ENCODE data around the gene UQCC5. TPM values are rescaled to one million over a fixed set of nuclear protein-coding genes. Genes with fewer than 3 reads are reported as not detected.

UQCC5 gene, protein sequence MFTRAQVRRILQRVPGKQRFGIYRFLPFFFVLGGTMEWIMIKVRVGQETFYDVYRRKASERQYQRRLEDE
- 2.3 and 3.0 TPM in 2 replicates for total RNA-seq

DNA sequence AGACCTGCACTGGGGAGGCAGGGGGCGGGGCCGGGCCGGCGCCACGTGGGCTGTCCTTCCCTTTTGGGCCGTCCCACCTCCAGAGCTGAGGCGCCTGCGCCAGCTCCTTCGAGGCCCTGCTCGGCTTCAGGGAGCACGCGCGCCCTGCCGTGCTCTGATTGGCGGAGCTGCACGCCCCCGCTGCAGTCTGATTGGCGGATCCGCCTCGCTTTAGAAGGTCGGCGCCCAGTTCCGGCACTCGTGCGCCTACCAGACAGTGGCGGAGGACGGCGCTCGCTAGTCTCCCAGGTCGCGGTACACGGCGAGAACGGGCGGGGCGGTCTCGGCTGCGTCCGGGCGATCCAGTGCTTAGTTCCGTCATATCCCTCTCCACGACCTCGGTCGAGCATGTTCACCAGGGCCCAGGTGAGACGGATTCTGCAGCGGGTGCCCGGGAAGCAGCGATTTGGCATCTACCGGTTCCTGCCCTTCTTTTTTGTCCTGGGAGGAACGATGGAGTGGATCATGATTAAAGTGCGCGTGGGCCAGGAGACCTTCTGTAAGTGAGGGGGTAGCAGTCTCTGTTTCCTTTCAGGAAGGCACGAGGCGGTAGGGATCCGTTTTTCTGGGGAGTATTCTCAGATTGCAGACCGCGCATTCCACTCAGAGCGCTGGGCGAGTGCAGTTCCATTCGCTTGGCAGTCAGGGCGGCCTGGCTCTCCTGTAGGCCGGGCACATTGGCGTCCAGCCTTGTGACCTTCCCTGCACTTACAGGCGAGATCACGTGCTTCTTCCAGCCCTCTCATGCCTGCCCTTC, at the start of gene UQCC5:
Gene UQCC5, plus strand, starts transcription at position 237 of the 796 bp plus-strand sequence. Its CDS starts 151 bp downstream, at position 388.

DNA sequence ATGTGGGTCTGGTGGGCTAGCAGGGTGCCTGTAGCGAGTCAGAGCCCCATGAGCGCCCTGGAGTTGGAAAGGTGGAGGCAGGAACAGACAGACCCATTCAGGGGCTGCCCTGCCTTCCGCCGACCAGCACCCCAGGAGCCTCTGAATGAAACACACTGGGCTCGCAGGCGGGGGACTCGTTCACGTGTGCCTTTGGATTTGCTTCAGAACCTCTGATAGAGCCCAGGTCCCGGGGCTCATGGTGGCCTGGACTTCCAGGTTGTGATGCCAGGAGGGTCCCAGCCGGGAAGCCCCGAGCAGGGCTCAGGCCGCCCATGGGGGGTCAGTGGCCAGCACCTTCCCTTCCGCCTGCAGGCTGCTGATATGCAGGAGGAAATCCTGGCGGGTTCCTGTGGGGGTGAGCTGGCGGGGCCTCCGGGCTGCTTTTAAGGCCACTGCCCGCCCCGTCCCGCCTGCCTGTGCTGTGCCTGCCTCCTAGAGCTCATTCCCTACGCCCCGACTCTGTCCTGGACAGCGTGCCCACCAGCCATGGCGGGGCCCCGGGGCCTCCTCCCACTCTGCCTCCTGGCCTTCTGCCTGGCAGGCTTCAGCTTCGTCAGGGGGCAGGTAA, 41.4 kb upstream of the UQCC5 start, which contains the start of gene STAB1:
Gene STAB1, plus strand, starts transcription at position 453 of the 610 bp plus-strand sequence. Its CDS starts 76 bp downstream, at position 529.

DNA sequence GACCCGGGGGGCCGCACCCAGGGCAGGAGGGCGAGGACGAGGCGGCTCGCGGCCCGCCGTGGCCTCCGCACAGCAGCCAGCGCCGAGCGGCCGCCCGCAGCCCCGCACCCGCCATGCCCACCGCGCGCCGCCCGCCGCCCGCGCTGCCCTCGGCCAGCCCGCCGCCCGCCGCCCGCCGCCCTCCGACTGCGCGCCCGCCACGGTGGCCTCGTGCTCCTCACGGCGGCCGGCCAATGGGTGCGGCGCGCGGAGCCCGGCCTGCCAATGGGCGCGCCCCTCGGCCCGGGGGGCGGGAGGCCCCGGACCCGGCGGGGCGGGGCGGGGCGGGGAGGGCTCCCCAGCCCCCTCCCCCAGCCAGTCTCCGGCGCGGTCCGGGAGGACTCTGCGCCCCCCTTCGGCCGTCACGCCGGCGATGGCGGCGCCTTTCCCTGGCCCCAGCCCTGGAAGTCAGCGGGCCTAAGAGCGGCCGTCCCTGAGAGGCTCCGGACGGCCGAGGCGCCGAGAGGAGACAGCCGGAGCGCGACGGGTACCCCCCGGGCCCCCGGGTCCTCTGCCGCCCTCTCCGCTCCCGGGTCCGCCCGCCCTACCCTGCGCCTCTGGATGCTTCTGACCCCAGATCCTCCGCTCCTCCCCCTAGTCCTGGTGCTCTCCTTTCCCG, 2.7 kb upstream of the UQCC5 start, which contains the start of gene NT5DC2:
Gene NT5DC2, minus strand, starts transcription at position 235 of the 658 bp plus-strand sequence. Its CDS starts 120 bp downstream, at position 115.

Other genes with a start within 250 kb of the UQCC5 start
- gene GLYCTK, start 248.8 kb upstream of the UQCC5 start, total RNA-seq: 5.6 and 6.2 TPM in 2 replicates
- gene DNAH1, start 220.3 kb upstream of the UQCC5 start, total RNA-seq: 3.0 and 5.6 TPM in 2 replicates
- 40.7 and 52.1 TPM in 2 replicates for gene BAP1, start 126.6 kb upstream of the UQCC5 start, total RNA-seq
- gene PHF7, start 125.9 kb upstream of the UQCC5 start, total RNA-seq: 2.4 and 3.6 TPM in 2 replicates
- gene SEMA3G, start 91.5 kb upstream of the UQCC5 start, total RNA-seq: 0.09 TPM in 1 of 2 replicates, not detected in the other
- gene TNNC1, start 82.6 kb upstream of the UQCC5 start, total RNA-seq: 0.89 TPM in 1 of 2 replicates, not detected in the other
- gene NISCH, start 81.0 kb upstream of the UQCC5 start, total RNA-seq: 102 and 113 TPM in 2 replicates
- gene STAB1, start 41.3 kb upstream of the UQCC5 start, total RNA-seq: 1.1 and 1.2 TPM in 2 replicates
- gene NT5DC2, start 2.7 kb upstream of the UQCC5 start, total RNA-seq: 227 and 292 TPM in 2 replicates
- gene PBRM1, start 149.3 kb downstream of the UQCC5 start, total RNA-seq: 69.2 and 96.1 TPM in 2 replicates
- gene GNL3, start 149.4 kb downstream of the UQCC5 start, total RNA-seq: 136 and 151 TPM in 2 replicates
- gene GLT8D1, start 169.2 kb downstream of the UQCC5 start, total RNA-seq: 164 and 174 TPM in 2 replicates
- 54.4 and 74.2 TPM in 2 replicates for gene SPCS1, start 169.5 kb downstream of the UQCC5 start, total RNA-seq
- 22.3 and 27.4 TPM in 2 replicates for gene NEK4, start 234.3 kb downstream of the UQCC5 start, total RNA-seq
- gene ITIH1, start 241.0 kb downstream of the UQCC5 start, total RNA-seq: not detected in 2 replicates